HG03342 (cell line): ENCODE measurements around the gene IFITM10.

Experiments used
- ATAC-seq: cut with Tn5 transposase; IDR thresholded peaks from one replicate; pipeline ENCODE4 v1.9.1; 2021; ENCODE audit warnings: mild to moderate bottlenecking, moderate library complexity; ENCODE audit not compliant: unreplicated experiment

IFITM10 gene

DNA sequence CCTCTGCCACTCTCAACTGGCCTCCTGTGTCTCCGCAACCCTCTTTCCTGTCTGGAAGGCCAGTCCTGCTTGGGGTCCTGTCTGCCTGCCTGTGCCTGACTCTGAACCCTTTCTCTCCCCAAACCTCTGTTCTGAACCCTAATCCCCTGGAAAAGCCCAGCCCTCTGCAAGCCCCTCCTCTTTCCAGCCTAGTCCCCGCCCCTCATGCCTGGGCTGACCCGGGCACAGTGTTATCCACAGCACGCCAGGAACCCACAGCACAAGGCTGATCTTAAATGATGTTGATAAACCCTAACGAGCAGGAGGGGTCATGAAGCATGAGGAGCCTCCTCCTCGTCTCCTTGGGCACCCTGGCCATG lies at the start of gene IFITM10:
Gene IFITM10 (minus strand): TSS at position 115 of the 359 bp plus-strand sequence. CDS start 153 bp downstream, outside the sequence.
- no peak for ATAC-seq

- ATAC-seq: no peak
Measured at GRCh38 chr11:1797391-1798125, 47.2 kb upstream of the IFITM10 start.

DNA sequence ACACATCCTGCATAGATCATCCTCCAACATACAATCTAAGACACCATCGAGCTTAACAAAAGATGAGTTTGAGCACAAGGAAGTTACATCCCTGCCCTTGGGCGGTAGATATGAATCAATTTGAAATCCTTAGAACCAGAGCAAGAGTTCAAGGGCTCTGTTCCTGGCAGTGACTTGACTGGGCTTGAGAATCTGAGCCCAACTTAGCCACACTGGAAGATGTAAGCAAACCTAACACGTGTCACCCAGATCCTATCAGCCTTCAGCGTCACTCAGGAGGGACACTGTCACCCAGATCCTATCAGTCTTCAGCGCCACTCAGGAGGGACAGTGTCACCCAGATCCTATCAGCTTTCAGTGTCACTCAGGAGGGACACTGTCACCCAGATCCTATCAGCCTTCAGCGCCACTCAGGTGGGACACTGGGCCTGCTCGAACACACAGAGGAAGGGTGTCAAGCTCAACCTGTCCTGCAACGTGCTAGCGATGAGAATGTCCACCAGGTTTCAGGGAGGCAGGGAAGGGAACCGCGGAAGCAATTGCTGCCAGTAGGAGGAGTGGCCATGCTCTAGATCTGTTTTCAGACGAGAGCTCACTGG lies 46.1 kb upstream of the IFITM10 start:
- ATAC-seq: no peak

DNA sequence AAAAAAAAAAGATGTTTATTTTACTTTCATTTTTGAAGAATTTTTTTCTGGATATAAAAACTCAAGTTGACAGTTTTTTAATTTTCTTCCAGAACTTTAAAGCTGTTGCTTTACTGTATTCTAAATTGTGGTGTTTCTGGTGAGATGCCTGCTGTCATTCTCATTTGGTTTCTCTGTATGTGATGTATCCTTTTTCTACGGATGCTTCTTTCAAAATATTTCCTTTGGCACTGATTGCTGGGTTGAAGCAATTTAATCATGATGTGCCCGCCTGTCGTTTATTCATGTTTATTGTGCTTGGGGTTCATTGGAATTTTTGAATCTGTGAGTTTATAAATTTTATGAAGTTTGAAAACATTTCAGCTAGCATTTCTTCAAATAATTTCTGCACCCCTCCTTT lies 42.7 kb upstream of the IFITM10 start:
- no peak for ATAC-seq

DNA sequence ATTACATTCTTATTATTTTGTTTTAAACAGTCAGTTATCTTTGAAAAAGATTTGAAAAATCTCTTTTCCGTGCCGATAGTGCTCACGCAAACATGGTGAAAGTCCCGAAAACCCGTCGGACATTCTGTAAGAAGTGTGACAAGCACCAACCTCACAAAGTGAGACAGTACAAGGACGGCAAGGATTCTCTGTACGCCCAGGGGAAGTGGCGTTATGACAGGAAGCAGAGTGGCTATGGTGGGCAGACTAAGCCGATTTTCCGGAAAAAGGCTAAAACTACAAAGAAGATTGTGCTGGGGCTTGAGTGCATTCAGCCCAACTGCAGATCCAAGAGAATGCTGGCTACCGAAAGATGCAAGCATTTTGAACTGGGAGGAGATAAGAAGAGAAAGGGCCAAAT lies 42.1 kb upstream of the IFITM10 start:
- ATAC-seq: no peak

GRCh38 chr11:1791912-1792311 lies 41.5 kb upstream of the IFITM10 start:
- no peak for ATAC-seq

GRCh38 chr11:1786466-1786865 lies 36.1 kb upstream of the IFITM10 start:
- no peak for ATAC-seq

- no peak for ATAC-seq
Measured at GRCh38 chr11:1785749-1786413, 35.5 kb upstream of the IFITM10 start.

DNA sequence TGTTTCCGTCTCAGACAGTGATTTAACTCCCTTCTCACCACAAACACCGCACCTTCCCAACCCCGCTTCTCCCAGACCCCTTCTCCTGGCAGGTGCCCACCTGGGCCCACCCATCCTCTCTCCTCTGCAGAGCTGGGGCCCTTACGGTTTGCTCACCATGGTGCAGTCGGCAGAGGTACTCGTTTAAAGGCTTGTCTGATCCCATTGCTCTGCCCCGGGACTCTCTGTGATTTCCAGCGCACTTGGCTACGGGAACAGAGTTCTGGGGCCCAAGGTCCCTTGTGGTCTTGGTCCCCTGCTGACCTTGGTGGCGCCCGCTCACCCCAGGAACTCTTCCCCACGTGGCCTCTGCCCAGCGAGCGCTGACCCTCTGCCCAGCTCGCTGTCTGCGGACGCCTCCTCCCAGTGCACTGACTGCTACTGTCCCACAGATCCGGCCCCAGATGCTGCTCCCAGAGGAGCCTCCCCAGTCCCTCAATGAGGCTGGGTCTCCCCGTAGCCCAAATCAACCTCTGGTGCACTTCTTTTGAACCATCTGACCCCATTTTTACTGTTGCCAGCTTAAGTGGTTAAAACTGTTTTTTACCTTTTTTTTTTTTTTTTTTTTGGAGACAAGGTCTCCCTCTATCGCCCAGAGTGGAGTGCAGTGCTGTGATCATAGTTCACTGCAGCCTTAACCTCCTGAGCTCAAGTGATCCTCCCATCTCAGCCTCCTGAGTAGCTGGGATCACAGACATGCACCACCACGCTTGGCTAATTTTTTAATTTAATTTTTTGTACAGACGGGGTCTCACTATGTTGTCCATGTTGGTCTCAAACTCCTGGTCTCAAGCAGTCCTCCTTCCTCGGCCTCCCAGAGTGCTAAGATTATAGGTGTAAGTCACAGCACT lies 34.6 kb upstream of the IFITM10 start:
- no peak for ATAC-seq

GRCh38 chr11:1783725-1784529 lies 33.5 kb upstream of the IFITM10 start:
- ATAC-seq: no peak

DNA sequence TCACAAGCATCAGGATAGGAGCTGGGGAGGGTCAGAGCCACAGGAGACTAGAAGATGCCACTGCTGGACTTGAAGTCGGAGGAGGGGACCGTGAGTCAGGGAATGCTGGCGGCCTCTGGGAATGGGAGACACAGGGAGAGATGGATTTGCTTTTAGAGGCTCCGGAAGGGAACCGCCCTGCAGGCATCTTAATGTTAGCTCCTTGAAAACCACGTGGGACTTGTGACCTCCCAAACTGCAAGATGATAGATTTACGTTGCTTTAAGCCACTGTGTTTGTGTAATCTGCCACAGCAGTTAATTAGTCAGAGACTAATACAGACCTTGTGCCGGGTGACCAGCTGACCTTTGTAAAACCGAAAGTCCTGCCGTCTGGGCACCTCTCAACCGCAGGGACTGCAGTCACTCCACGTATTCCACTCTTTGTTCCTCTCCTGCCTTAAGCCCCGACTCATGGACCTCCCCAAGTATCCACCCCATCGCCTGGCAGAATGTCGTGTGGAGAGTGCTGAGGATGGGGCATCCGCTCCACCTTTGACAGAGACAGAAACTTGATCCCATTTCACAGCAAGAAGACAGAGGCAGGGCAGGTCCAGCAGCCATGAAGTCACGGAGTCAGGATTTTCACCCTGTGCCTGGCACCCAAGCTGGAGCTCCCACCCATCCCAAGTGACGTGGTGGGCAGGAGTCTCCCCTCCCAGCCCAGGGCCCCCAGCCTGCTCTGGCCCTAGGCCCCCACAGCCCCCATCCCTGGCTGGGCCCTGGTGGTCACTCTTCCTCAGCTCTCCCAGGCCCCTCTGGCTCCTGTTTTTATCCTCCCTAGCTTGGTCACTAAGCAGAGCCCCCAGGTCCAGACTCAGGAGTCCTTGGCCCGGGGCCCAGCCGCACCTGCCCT lies 32.7 kb upstream of the IFITM10 start:
- ATAC-seq: no peak

GRCh38 chr11:1782031-1782590 lies 31.7 kb upstream of the IFITM10 start:
- ATAC-seq: no peak

DNA sequence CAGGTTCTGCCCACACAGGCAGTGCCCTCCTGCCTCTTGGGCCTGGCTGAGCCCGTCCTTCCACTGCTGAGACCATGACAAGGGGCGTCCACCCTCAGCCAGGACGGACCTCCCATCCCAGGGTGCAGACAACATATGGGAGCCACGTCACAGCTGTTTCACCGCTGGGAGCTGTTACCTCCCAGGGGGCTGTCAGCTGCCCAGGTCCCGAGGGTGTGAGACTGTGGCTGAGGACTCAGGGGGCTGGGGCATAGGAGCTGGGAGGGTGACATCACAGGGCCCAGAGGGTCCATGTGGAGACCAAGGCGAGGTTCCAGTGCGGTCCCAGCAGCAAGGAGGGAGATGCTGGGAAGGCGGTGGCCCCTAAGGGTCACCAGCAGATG lies 31.2 kb upstream of the IFITM10 start:
- no peak for ATAC-seq

DNA sequence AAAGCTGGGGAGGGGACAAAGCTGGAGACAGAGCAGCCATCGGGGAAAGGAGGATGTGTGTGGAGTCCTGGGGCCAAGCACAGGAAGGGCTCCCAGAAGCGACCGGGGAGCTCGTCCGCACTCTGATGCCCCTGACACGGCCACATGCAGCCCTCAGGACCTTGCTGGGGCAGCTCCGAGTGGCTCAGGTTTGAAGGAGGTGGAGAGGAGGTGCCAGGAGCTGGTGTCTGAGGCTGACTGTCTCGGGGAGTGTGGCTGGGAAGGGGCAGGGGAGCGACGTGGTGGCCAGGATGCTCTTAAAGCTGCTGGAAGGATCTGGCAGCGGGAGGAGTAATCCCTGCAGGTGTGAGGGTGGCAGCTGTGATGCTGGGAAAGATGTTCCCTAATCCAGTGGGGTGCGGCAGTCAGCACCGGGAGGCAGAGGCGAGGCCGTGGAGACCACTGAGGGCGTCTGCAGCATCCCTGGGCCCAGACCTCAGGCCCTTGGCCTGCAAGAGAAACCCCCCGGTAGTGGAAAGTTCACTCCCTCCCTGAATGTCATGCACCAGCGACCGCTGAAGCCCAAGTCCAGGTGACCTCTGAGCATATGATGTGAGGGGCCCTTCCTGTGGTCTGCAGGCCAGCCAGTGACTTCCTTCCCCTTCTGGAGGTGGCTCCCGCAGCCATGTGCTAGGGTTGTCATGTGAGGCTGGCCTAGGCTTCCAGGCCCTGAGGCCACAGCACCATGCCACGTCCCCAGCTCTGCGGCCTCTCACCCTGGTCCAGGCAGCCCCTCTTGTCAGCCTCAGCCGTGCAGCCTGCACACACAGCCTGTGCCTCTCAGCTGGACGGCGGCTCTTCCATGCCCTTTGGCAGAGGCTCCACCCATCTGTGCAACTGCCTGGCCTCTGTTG lies 30.6 kb upstream of the IFITM10 start:
- ATAC-seq: no peak

- ATAC-seq: no peak
Measured at GRCh38 chr11:1779806-1780699, 29.7 kb upstream of the IFITM10 start.

DNA sequence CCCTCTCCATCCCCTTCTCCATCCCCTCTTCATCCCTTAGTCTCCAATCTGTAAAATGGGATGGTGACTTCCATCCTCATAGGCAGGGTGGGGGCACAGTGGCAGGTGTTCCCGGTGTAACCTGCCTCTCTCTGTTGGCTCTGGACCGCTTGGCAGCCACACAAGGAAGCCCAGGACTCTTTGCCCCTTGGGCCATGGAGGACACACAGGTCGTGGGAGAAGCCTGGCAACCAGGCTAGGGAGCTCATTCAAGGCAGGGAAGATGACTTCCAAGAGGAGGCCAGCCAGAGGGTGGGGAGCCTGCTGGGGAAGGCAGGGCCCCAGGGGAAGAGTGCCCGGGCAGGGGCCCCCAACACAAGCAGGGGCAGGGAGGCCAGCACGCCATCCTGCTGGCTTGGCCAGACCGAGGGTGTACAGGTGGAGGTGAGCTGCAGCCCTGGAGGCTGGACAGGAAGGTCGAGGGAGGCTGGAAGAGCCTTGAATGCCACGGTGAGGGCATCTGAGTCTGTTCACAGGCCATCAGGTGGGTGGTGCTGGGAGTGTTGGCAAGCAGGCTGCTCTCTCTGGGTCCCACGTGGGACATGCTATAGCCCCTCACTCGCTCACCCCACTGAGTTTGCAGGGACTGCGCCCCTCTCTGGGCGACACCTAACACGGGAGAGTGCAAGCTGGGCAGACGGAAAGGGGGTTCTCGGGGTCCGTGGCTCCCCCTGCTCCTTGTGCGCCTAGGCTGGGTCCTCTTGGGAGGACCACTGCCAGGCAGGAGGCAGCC lies 28.8 kb upstream of the IFITM10 start:
- no peak for ATAC-seq
